ENCODE data around the gene MLST8.

DNA sequence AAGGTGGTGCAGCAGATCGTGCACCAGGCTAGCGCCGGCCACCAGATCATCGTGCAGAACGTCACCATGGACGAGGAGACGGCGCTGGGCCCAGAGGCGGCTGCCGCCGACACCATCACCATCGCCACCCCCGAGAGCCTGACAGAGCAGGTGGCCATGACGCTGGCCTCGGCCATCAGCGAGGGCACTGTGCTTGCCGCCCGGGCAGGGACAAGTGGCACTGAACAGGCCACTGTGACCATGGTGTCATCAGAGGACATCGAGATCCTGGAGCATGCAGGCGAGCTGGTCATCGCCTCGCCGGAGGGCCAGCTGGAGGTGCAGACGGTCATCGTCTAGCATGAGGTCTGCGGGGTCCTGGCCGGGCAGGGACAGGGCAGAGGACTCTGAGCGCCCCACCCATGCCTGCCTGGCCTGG is 30.0 kb downstream of the MLST8 start:
- TF ChIP-seq, protein P1, sequence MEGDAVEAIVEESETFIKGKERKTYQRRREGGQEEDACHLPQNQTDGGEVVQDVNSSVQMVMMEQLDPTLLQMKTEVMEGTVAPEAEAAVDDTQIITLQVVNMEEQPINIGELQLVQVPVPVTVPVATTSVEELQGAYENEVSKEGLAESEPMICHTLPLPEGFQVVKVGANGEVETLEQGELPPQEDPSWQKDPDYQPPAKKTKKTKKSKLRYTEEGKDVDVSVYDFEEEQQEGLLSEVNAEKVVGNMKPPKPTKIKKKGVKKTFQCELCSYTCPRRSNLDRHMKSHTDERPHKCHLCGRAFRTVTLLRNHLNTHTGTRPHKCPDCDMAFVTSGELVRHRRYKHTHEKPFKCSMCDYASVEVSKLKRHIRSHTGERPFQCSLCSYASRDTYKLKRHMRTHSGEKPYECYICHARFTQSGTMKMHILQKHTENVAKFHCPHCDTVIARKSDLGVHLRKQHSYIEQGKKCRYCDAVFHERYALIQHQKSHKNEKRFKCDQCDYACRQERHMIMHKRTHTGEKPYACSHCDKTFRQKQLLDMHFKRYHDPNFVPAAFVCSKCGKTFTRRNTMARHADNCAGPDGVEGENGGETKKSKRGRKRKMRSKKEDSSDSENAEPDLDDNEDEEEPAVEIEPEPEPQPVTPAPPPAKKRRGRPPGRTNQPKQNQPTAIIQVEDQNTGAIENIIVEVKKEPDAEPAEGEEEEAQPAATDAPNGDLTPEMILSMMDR (IDR thresholded peaks at IDR 0.05; ENCODE audit: low read length) = no peak
- no peak for TF ChIP-seq EZH2 (IDR thresholded peaks at IDR 0.05; ENCODE audit: borderline replicate concordance, low read length)

Data from OCI-LY1 (cell line).